ENCODE measurements around the gene CDKAL1.
A peak's percentile ranks its signal among the peaks of the same experiment; 100 is the strongest.
"Not testable (repeated sequence)": the region's sequence is repeated elsewhere in the genome, so short reads cannot be mapped to it uniquely, and the experiment has no call there.

The CDKAL1 gene

GRCh38 chr6:20599302-20600051 is 65.2 kb downstream of the CDKAL1 start:
- DNase-seq: no peak

GRCh38 chr6:20600831-20601230 is 66.6 kb downstream of the CDKAL1 start:
- DNase-seq: no peak

DNA sequence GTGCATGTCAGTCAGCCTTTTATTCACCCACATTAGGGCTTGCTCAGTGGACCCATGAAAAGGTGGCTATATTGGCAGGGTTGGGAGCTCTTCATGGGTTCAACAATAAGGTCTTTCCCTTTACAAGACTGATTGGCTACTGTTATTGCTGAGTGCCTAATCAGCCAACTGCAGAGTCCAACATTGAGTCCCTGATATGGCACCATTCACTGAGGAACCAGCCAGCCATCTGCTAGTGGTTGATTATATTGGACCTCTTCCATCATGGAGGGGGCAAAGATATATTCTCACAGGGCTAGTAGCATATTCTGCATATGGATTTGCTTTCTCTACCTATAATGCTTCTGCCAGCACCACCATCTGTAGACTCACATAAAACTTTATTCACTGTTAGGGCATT is 69.9 kb downstream of the CDKAL1 start:
- no peak for DNase-seq

DNA sequence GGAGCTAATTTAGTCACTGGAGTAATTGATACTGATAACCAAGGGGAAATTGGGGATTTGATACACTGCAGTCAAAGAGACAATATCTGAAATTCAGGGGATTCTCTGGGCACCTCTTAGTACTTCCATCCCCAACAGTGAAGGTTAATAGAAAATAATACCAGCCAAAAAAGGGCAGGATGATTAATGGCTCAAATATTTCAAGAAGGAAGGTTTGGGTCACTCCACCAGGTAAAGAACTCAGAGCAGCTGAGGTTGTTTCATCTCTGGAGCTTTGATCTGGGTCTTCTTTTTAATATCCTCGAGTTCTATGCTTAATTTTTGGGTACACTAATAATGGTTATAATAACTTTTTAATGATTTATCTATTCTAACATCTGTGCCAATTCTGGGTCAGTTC is 70.8 kb downstream of the CDKAL1 start:
- peak; percentile 23 for DNase-seq

DNA sequence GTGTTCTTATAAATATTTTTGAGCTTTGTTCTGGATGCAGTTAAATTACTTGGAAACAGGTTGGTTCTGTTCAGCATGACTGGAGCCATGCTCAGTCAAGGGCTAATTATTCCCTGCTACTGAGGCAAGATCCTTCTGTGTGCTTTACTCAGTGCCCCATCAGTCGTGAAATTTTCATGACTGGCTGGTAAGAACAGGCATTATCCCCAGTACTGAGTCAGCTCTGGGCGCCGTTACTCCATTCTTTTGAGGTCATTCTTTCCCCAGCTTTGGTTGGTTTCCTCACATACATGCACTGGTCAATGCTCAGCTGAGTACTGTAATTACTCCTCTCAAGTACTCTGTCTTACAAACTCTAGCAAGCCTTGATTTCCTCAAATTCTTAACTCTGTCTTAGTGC is 71.3 kb downstream of the CDKAL1 start:
- DNase-seq: peak; percentile 69

- no peak for DNase-seq
These were observed 72.6 kb downstream of the CDKAL1 start for GRCh38 chr6:20606831-20607230.

DNA sequence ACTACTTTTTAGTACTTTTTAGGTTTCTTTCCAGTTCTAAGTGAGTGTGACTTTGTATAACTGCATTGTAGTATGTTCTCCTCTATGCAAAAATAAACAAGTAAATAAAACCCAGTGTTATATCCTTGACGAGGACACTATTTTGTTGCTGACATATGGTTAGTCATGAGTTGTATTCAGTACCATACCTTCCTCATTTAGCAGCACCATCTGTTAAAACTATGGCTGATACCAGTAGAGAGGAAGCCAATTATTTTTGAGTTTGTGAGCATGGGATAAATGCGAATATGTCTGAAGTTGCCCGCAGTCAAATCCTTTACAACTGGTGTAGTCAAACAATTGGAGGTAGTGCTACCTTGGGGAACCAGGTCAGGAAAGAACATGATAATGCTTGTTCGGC is 74.1 kb downstream of the CDKAL1 start:
- DNase-seq: no peak

DNA sequence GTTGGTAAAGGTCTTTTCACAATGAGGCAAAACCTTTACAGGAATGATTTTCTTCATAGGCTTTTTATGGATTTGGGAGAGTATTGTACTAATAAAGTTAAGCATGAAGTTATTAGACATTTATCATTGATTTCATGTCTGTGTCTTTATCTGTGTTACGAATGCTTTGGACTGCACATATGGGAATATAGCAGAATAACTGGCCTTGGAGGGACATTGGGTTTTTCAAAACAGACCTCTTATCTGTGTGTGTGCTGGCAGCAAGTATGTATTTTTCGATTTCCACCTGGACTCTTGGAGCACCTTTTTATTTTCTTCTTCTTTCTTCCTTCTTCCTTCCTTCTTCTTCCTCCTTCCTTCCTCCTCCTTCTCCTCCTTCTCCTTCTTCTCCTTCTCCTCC is 74.6 kb downstream of the CDKAL1 start:
- no peak for DNase-seq

DNA sequence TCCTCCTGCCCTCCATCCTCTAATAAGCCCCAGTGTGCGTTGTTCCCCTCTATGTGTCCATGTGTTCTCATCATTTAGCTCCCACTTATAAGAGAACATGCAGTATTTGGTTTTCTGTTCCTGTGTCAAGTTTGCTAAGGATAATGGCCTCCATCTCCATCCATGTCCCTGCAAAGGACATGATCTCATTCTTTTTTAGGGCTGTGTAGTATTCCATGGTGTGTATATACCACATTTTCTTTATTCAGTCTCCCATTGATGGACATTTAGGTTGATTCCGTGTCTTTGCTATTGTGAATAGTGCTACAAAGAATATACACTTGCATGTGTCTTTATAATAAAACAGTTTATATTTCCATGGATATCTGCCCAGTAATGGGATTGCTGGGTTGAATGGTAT is 75.7 kb downstream of the CDKAL1 start:
- DNase-seq: not testable (repeated sequence)

DNA sequence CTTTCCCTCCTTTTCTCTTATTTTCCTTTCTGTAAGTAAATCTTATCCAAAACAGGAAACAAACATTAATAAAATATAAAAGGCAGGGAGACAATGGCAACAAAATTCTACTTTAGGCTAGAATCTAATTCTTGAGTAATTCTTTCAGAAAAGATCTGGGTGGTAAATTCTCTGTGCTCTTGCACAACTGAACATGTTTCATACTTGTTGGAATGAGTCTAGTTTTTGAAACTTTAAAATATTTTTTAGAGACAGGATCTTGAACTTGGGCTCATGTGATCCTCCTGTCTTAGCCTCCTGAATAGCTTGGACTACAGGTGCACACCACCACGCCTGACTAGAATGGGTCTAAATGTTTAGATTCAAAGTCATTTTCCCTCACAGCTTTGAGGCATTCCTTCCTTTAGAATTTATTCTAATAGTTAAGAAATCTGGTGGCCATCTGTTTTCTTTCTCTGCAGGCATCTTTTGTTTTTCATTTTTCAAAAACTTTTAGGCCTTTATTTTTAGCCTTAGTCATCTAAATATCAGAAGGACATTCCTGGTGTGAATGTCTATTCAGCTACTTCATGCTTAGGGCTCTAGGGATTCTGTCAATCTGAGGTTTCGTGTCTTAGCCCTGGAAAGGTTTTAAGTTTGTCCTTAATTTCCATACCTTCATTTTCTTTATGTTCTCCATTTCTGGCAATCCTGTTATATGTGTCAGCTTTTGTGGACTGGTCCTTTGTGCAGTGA is 76.5 kb downstream of the CDKAL1 start:
- no peak for DNase-seq

- not testable (repeated sequence) for DNase-seq
These were observed 83.3 kb downstream of the CDKAL1 start for GRCh38 chr6:20617537-20617936.

GRCh38 chr6:20620043-20620442 is 85.8 kb downstream of the CDKAL1 start:
- DNase-seq: no peak

DNA sequence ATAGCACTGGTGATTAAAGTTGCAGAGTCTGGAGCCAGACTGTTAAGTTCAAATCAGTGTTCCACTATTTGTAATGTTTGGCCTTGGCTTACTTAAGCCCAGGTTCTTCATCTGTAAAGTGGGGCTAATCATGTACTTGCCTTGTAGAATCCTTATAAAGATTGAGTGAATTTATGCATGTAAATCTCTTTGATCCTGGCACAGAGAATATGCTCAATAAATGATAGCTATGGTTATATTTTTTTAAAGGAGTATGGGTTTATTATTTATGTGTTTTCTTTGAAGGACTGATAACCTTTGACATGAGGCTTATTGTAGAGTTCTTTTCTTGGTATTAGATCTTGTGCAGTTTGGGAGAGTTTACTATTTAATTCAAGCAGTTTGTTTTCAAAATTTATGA is 89.5 kb downstream of the CDKAL1 start:
- DNase-seq: no peak

- no peak for DNase-seq
These were observed 91.9 kb downstream of the CDKAL1 start for GRCh38 chr6:20626165-20626564.

- DNase-seq: no peak
These were observed 95.3 kb downstream of the CDKAL1 start for GRCh38 chr6:20629509-20629908.

- no peak for DNase-seq
These were observed 95.9 kb downstream of the CDKAL1 start for GRCh38 chr6:20630136-20630535.

GRCh38 chr6:20630617-20631548 is 96.6 kb downstream of the CDKAL1 start:
- no peak for DNase-seq

GRCh38 chr6:20631549-20631924 is 97.3 kb downstream of the CDKAL1 start:
- DNase-seq: no peak

- DNase-seq: no peak
These were observed 98.4 kb downstream of the CDKAL1 start for GRCh38 chr6:20632696-20633095.

GRCh38 chr6:20633566-20634340 is 99.5 kb downstream of the CDKAL1 start:
- DNase-seq: no peak

- no peak for DNase-seq
These were observed 104.9 kb downstream of the CDKAL1 start for GRCh38 chr6:20639161-20639560.

DNA sequence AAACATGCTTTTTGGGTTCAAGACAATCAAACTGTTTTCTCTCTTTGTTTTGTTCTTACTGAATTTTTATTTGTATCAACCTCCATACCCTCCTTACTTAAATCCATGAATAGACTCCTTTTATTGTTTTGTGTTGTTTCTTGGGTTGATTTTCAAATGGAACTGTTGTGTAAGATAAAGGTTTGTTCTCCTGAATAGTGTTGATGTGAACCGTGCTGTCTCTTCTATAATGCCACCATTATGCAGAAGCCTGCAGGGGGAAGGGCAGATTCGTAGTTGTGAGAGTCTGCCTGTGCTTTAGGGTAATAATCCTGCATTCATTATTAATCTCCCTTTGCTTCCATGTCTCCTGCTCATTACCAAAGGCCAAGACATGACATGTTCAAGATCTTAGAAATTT is 105.9 kb downstream of the CDKAL1 start:
- no peak for DNase-seq

- DNase-seq: no peak
These were observed 108.2 kb downstream of the CDKAL1 start for GRCh38 chr6:20642441-20642840.

Measured in kidney glomerular epithelial cell (primary cell).